ENCODE data around the gene CCL25. TPM values are rescaled to one million over a fixed set of nuclear protein-coding genes. Genes with fewer than 3 reads are reported as not detected.

CCL25 gene
- total RNA-seq, 1 experiment from 2014 or later = not detected

Other genes starting within 250 kb of the CCL25 start
- gene EVI5L, start 222.5 kb upstream of the CCL25 start, total RNA-seq (2014; rRNA removed; shearing (Covaris generic); ENCODE audit: low replicate concordance) = 6.0 and 8.9 TPM in 2 replicates
- gene PRR36, start 178.4 kb upstream of the CCL25 start, total RNA-seq (2014; rRNA removed; shearing (Covaris generic); ENCODE audit: low replicate concordance) = not detected in 2 replicates
- gene LRRC8E, start 164.2 kb upstream of the CCL25 start, total RNA-seq (2014; rRNA removed; shearing (Covaris generic); ENCODE audit: low replicate concordance) = not detected in 2 replicates
- gene MAP2K7, start 148.9 kb upstream of the CCL25 start, total RNA-seq (2014; rRNA removed; shearing (Covaris generic); ENCODE audit: low replicate concordance) = 10.4 and 14.4 TPM in 2 replicates
- gene TGFBR3L, start 137.9 kb upstream of the CCL25 start, total RNA-seq (2014; rRNA removed; shearing (Covaris generic); ENCODE audit: low replicate concordance) = not detected in 2 replicates
- 9.8 and 22.0 TPM in 2 replicates for gene SNAPC2, start 132.4 kb upstream of the CCL25 start, total RNA-seq (2014; rRNA removed; shearing (Covaris generic); ENCODE audit: low replicate concordance)
- gene CTXN1, start 126.6 kb upstream of the CCL25 start, total RNA-seq (2014; rRNA removed; shearing (Covaris generic); ENCODE audit: low replicate concordance) = 0.18 TPM in 1 of 2 replicates, not detected in the other
- gene TIMM44, start 109.1 kb upstream of the CCL25 start, total RNA-seq (2014; rRNA removed; shearing (Covaris generic); ENCODE audit: low replicate concordance) = 43.7 and 53.1 TPM in 2 replicates
- gene ELAVL1, start 47.1 kb upstream of the CCL25 start, total RNA-seq (2014; rRNA removed; shearing (Covaris generic); ENCODE audit: low replicate concordance) = 48.7 and 50.0 TPM in 2 replicates
- gene FBN3, start 96.8 kb downstream of the CCL25 start, total RNA-seq (2014; rRNA removed; shearing (Covaris generic); ENCODE audit: low replicate concordance) = not detected in 2 replicates
- gene CERS4, start 156.6 kb downstream of the CCL25 start, total RNA-seq (2014; rRNA removed; shearing (Covaris generic); ENCODE audit: low replicate concordance) = 66.3 and 105 TPM in 2 replicates